ENCODE measurements around the gene VPS50. TPM values are rescaled to one million over a fixed set of nuclear protein-coding genes. Genes with fewer than 3 reads are reported as not detected.

The VPS50 gene
- total RNA-seq, 1 experiment from 2014 or later: 13.6 TPM

DNA sequence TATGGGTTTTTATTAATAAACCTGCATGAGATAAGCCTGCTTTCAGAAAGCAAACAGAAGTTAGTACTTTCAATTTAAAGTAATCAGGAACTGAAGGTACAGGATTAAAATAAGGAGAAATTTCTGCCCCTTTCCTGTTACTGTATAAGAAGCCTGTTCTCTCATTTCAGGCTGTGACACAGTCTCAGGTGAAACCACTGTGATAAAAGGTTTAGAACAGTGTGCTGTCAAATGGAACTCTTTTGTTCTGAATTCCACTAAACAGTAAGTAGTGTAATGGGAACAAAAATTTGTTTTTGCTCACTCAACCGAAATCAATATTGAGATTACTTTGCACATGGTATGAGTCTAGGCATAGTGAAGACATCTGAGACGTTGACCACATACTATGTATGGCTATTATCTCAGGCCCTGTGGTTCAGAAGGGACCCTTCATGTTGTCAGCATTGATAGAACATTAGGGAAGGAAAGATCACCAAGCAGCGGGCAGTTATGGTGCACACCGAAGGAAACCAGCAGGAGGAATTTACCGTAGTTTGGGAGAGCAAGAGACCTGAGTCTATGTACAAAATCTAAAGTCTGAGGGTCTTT lies 20.8 kb upstream of the VPS50 start:
- Histone ChIP-seq H4K5ac (ENCODE audit: insufficient read length, low read depth, low read length) (no peak overlapping the region), H2BK120ac (ENCODE audit: low read depth, low read length, poor library complexity, severe bottlenecking) (no peak overlapping the region), H2BK5ac (ENCODE audit: insufficient read length, low read length) (no peak overlapping the region), H3K56ac (ENCODE audit: insufficient read length, low read depth, low read length) (no peak overlapping the region), H3K9ac (ENCODE audit: extremely low read depth, insufficient read length, low read length) (no peak overlapping the region), H3K79me1 (ENCODE audit: insufficient read depth, low read depth, low read length, poor library complexity, severe bottlenecking) (no peaks in the 10 kb centered on the region), H3K27ac (ENCODE audit: insufficient read length, low read depth, low read length) (no peak overlapping the region), H4K20me1 (ENCODE audit: control insufficient read depth, insufficient read depth, insufficient read length) (no peaks in the 10 kb centered on the region), H3K14ac (ENCODE audit: insufficient read depth, low read length) (no peak overlapping the region), H3K18ac (ENCODE audit: insufficient read length, low read depth, low read length) (no peak overlapping the region), H3K4me2 (ENCODE audit: insufficient read depth, insufficient read length, low read length) (no peak overlapping the region), H2BK15ac (ENCODE audit: low read depth, low read length) (no peak overlapping the region), H2AK5ac (ENCODE audit: insufficient read length, low read length) (no peak overlapping the region), H3K9me3 (ENCODE audit: control insufficient read depth, low read depth, low read length) (no peaks in the 10 kb centered on the region), H3T11ph (ENCODE audit: low read length) (no peak overlapping the region), H2BK12ac (ENCODE audit: insufficient read length, low read depth, low read length) (no peak overlapping the region), H3K4ac (ENCODE audit: low read depth, low read length) (no peak overlapping the region), H2BK20ac (ENCODE audit: low read depth, low read length, poor library complexity, severe bottlenecking) (no peak overlapping the region), H3K23ac (ENCODE audit: insufficient read length, low read depth, low read length) (no peak overlapping the region), H3K23me2 (ENCODE audit: insufficient read length, low read depth, low read length, poor library complexity, severe bottlenecking) (no peaks in the 10 kb centered on the region), H3K79me2 (ENCODE audit: insufficient read depth, low read length) (no peaks in the 10 kb centered on the region), H3K4me1 (ENCODE audit: insufficient read depth, low read length) (no peaks in the 10 kb centered on the region), H4K91ac (ENCODE audit: insufficient read length, low read depth, low read length) (no peak overlapping the region), H4K8ac (replicated peaks; ENCODE audit: insufficient read length, low read depth, low read length) (no peak overlapping the region), H3K27me3 (ENCODE audit: insufficient read depth, low read length) (no peaks in the 10 kb centered on the region), H2AFZ (ENCODE audit: low read length) (no peak overlapping the region)
- no peak for DNase-seq
- no peaks in the 10 kb centered on the region for H3K9me3 Mint-ChIP-seq
- TF ChIP-seq CTCF (conservative IDR thresholded peaks at IDR 0.05): no peak
- no CpG with 5 or more reads among the region's 5 CpGs for WGBS (ENCODE audit: extremely low coverage, insufficient read length, low lambda C conversion rate)
- no peaks in the 10 kb centered on the region for H3K36me3 Mint-ChIP-seq (ENCODE audit: insufficient read depth in 1 of 3, low read depth in 3 of 3)
- H3K4me1 Mint-ChIP-seq: no peaks in the 10 kb centered on the region
- peaks cover 29% of the 10 kb centered on the region for H3K27me3 Mint-ChIP-seq (ENCODE audit: low read depth)
- H3K27ac Mint-ChIP-seq: no peak overlapping the region
- H3K4me3 Mint-ChIP-seq: no peak overlapping the region
